Measurements from ENCODE around the gene VTCN1.
"Not testable (repeated sequence)": the region's sequence is repeated elsewhere in the genome, so short reads cannot be mapped to it uniquely, and the experiment has no call there.

VTCN1 gene

GRCh38 chr1:117162816-117163215 lies 47.9 kb downstream of the VTCN1 start:
- no peak for DNase-seq

- DNase-seq: no peak
Measured at GRCh38 chr1:117161887-117162286, 48.8 kb downstream of the VTCN1 start.

- DNase-seq: not testable (repeated sequence)
Measured at GRCh38 chr1:117151305-117151704, 59.4 kb downstream of the VTCN1 start.

- no peak for DNase-seq
Measured at GRCh38 chr1:117150316-117150715, 60.4 kb downstream of the VTCN1 start.

DNA sequence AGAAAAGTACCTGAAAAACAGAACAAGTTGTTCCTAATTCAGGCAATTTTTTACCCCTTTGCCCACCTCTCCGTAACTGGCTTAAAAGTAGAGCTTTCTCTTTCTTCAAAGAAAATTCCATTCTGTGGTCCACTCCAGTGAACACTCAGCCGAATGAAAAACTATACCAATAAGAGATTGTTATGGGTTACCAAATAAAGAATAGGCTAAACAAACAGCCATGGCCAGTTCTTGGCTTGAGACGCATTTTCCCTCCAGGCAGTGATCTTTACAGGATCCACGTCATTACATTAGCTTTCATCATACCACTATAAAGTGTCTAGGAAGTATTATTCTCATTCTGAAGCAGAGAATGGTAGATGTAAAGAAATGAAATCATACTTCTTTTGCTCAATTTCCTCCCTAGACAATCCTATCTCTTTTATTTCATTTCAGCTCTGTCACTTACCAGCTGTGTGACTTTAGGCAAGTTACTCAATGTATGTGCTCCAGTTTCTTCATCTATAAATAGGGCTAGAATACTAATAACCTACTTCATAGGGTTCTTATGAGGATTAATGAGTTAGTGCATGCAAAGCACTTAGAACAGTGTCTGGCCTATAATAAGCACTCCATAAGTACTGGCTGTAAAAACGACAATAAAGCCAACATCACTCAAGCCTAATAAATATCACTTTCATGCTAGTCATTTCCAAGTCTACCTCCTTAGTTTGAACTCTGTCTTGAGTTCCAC lies 62.7 kb downstream of the VTCN1 start:
- no peak for DNase-seq

DNA sequence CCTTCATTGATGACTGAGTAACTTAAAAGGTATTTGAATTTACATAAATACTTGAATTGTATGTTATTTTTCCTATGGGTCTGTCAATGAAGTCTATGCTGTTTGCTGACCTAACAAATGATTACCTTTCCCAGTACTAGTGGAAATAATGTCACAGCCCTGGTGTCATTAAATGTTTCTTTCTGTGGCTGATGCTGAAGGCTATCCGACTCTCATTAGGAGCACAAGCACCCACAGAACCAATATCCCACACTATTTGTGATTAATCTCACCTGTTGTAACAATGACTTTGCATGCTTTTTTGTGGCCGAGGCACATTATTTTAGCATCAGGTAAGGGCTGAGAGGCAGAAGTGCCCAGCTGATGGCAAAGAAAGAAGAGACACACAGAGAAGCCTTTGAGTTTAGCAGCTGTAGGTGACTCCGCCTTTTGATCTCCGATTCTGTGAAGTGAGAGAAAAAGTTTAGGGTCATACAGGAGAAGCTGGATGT lies 63.3 kb downstream of the VTCN1 start:
- DNase-seq: no peak

DNA sequence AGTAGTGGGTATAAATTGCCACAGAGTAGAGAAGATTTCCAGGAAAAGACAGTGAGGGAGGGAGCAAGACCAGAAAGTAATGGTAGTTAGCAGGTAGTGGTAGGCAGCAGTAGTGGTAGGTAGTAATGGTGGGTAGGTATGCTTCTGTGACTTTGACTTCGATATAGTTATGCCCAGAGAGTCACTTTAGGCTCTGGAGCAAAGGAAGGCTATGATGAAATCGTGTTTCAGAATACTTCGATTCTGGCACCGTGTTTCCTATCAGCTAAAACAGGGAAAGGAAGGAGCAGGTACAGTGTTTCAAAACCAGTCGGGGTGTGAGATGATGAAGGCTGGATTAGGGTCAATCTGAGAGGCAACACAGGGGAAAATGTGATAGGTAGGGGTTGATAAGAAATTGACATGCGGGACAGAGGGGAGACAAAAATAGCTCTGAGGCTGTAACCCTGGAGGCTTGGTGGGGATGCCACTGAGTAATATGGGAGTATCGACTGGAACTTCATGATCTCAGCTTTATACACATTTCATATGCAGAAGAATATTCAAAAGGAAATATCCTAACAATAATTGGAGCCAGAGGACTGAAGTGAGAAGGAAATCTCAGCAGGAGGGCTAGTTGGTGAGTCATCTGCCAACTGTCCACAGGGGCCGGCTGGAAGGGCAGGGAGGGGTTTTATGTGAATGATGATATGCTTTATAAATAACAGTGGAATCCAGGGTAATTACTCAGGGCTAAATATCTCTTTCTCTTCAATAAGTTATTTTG lies 64.0 kb downstream of the VTCN1 start:
- DNase-seq: no peak

- no peak for DNase-seq
Measured at GRCh38 chr1:117146072-117146471, 64.7 kb downstream of the VTCN1 start.

GRCh38 chr1:117143871-117144270 lies 66.9 kb downstream of the VTCN1 start:
- DNase-seq: no peak

GRCh38 chr1:117143172-117143571 lies 67.6 kb downstream of the VTCN1 start:
- DNase-seq: no peak

- no peak for DNase-seq
Measured at GRCh38 chr1:117142200-117142599, 68.5 kb downstream of the VTCN1 start.

DNA sequence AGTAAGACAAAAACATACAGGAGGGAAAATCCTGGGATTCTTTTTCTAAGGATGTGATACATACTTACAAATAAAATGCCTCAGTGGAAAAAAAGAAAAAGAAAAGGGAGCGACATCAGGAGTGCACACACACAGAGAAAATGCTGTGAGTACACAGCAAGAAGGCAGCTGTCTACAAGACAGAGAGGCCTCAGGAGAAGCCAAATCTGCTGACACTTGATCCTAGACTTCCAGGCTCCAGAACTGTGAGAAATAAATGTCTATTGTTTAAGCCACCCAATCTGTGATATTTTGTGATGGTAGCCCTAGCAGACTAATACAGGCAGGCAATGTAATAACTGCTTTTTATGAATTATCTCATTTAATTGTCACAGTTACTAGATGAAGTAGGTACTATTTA lies 72.2 kb downstream of the VTCN1 start:
- DNase-seq: no peak

GRCh38 chr1:117138106-117138505 lies 72.6 kb downstream of the VTCN1 start:
- no peak for DNase-seq

GRCh38 chr1:117137281-117137855 lies 73.4 kb downstream of the VTCN1 start:
- DNase-seq: no peak

DNA sequence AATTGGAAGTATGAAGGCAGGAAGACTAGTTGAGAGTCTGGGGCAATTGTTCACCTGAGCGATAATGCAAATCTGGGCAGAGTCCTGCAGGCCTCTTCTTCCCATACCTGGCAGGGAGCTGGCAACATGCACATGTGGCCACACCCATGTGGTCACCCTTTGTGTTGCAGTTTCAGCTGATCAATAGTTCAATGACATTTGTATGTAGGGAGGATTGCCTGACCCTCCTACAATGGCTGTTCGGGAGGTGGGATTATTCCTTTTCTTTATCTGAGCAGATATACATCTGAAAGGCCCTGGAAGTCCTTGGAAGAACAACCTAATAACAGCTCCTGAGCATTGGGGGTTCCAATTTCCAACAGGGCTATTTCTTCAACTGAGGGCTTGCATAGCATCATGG lies 74.0 kb downstream of the VTCN1 start:
- DNase-seq: no peak

DNA sequence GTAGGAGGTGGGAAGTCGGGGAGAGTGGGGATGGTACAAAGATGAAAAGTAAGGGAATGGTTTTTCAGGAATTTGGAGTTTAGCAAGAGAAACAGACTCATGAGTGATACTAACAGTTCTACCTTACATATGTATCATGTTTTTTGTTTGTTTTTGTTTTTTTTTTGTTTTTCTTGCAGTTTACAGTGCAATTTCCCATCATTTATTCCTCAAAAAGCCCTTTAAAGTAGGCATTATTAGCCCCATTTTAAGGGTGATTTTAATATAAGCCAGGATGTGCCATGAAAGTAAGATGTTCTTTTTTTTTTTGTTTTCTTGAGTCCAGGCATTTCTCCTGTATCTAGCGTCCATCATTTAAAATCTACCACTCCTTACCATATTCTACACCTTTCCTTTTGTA lies 75.4 kb downstream of the VTCN1 start:
- DNase-seq: no peak

DNA sequence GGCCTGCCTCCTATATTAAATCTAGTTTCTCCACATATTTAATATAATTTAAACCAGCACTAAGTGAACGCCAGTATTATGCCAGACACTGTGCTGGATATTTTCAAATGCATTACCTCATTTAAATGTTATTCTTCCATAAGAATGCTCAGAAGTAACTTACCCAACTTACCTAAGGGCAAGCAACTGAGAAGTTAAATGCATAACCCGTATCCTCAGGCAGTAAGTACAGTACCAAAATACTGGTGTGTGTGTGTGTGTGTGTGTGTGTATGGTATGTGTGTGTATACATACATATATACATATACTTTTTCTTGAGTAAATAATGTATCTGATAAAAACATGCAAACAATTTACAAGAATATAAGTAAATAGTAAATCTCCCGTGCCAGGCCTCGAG lies 80.2 kb downstream of the VTCN1 start:
- DNase-seq: no peak

DNA sequence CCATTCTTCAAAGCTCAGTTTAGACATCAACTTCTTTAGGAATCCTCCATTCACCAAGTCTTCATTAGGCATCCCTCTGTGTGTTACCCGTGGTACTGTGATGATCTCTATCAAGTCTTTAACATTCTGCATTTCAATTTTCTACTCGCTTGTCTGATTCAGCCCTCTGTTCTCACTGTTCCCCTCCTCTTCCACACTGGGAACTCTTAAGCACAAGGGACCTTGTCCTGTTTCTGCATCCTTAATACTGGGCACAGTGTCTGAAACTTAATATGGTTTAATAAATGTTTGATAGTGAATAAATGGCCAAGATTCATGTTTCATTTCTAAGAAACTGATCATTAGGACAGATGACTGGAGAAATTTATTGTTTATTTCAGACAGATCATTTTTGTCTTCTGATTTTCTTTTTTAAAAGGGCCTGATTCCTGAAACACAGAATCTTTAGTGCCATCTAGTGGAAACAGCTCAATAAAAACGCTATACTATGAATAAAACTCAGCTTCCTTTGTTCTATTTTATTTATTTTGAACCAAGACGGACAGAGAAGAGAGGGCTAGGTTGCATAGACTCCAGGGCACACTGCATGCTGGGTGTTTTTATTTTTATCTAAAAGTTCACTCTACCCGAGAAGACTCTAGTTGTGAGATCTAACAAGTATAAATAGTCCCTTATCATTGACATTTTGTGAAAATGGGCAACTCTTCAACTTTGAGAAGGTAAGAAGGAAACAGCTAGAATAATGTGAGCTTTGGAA lies 82.2 kb downstream of the VTCN1 start:
- DNase-seq: no peak

GRCh38 chr1:117127795-117128194 lies 82.9 kb downstream of the VTCN1 start:
- no peak for DNase-seq

- no peak for DNase-seq
Measured at GRCh38 chr1:117124661-117125060, 86.1 kb downstream of the VTCN1 start.

DNA sequence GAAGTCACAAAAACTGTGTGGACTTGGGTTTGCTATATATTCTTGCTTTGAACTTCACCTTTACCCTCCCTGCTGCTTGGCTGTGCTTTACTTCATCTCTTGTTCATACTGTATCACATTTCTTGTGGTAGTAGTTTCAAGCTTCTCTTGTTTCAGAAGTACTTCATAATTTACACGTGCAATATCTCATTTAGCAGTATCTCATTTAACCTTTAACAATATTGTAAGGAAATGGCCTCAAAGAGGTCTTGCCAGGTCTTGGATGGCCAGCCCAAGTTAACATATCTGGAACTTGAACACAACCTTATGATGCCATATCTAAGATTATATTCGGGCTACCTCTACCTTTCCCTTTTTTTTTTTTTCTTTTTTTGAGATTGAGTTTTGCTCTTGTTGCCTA lies 87.5 kb downstream of the VTCN1 start:
- no peak for DNase-seq

DNA sequence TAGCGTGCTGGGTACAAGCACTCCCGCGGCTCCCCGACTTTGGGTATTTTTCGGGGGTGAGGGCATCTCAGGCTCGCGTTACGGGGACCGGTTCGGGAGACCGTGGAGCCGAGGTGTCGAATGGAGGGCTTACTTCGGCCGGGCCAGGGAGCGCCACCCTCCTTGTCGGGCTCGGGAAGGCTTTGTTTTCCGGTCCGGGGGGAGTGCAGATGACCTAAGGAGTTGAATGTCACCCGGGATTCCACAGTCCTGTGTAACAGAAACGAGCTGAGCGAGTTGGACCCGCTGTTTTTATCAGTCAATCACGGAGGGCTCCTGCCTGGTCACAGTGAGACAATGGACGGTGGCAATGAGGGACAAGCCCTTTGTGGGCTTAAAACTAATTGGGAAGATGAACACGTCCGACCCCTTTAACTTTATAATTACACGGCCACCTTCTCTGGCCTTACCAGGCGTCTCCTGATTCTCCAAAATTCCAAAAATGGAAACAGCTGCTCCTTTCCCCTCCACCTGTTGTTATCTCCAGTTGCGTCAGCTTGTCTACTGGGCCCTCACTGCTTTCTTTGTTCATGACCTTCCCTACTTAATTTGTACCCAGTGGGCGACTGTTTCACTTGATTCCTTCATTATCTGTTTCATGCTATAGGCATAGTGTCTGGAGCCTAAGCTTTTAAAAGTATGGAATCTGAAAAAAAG lies 88.2 kb downstream of the VTCN1 start:
- DNase-seq: no peak

All from activated gamma-delta T cell (primary cell).